Motor neuron (in vitro differentiated cells): Measurements from ENCODE around the gene CAMKMT. TPM values are rescaled to one million over a fixed set of nuclear protein-coding genes. Genes with fewer than 3 reads are reported as not detected.

ENCODE experiments used
- ATAC-seq, 8 experiments: fragments of 200-7000 bp; cut with Tn5 transposase; replicated peaks in 6 of 8; 2 replicates each; pipeline ENCODE4 v1.8.0; 2021; ENCODE audit warnings: mild to moderate bottlenecking in 8 of 8, moderate library complexity in 8 of 8
- H3K27ac ChIP-seq, 2 donors: fragments of 250-450 bp; sonication (Bioruptor Pico); 2 replicates each; pipeline ENCODE4 v1.9.0; 2021; ENCODE audit warnings: antibody characterized with exemption in 2 of 2, mild to moderate bottlenecking in 2 of 2, moderate library complexity in 1 of 2
- H3K4me1 ChIP-seq, 2 donors: fragments of 250-450 bp; sonication (Bioruptor Pico); replicated peaks in 1 of 2; 2 replicates each; pipeline ENCODE4 v1.6.1; 2021; ENCODE audit warnings: antibody characterized with exemption in 2 of 2, mild to moderate bottlenecking in 2 of 2, moderate library complexity in 1 of 2
- H3K4me3 ChIP-seq, 5 donors: fragments of 250-450 bp; sonication (Bioruptor Pico); 2 replicates each; pipeline ENCODE4 v1.9.0; 2021; ENCODE audit warnings: antibody characterized with exemption in 5 of 5, mild to moderate bottlenecking in 5 of 5, moderate library complexity in 4 of 5
- WGBS, 10 experiments: fragments of 450-650 bp; shearing (Covaris generic); methylation state at CpG; one replicate each; pipeline ENCODE4 v1.0.0; 2022; 5-methylcytosine and 5-hydroxymethylcytosine counted together
- in situ Hi-C, 9 experiments: fragments of 400-800 bp; cut with MboI; loops; one replicate each; pipeline ENCODE4 v1.15.0; 2021; ENCODE audit warnings: low sequenced_read_pairs in 9 of 9, low pct_unique_long_range_greater_than_20kb in 2 of 9; ENCODE audit not compliant: unreplicated experiment in 9 of 9
- total RNA-seq, 8 experiments: library from RNA; unstranded; fragments of 300-600 nt; gene quantifications; 2 replicates each; pipeline versions ENCODE4 v1.2.3 to v1.2.4, GENCODE V29; 2022

The CAMKMT gene
- total RNA-seq, 8 experiments from 2014 or later: 3.6 to 15.7 (median 6.1) TPM

GRCh38 chr2:44535376-44535775 is 173.6 kb downstream of the CAMKMT start:
- H3K4me3 ChIP-seq: no peak overlapping the region
- no peak overlapping the region for H3K27ac ChIP-seq
- in situ Hi-C loops: no loop called here
- WGBS, 10 experiments: 0 to 78% (median 32%) methylated on average over 1 of the region's 1 CpG; no CpG with 5 or more reads in 4 of the 10 experiments
- ATAC-seq: peak in 2 of 8 experiments; percentile 40 to 58
- peaks cover 0 to 11% of the 10 kb centered on the region in 2 donors for H3K4me1 ChIP-seq

GRCh38 chr2:44537264-44537663 is 175.5 kb downstream of the CAMKMT start:
- H3K27ac ChIP-seq: no peak overlapping the region
- no peak for ATAC-seq
- H3K4me3 ChIP-seq: no peak overlapping the region
- no peaks in the 10 kb centered on the region for H3K4me1 ChIP-seq
- in situ Hi-C loops: no loop called here
- 50 to 100% (median 93%) methylated on average over 1 to 2 of the region's 2 CpGs; no CpG with 5 or more reads in 2 of the 10 experiments for WGBS, 10 experiments

GRCh38 chr2:44542520-44542919 is 180.8 kb downstream of the CAMKMT start:
- no peak overlapping the region for H3K27ac ChIP-seq
- ATAC-seq: no peak
- 33 to 100% (median 100%) methylated on average over 1 to 2 of the region's 2 CpGs; no CpG with 5 or more reads in 3 of the 10 experiments for WGBS, 10 experiments
- in situ Hi-C loops: no loop called here
- no peak overlapping the region for H3K4me3 ChIP-seq
- H3K4me1 ChIP-seq: peaks cover 8 to 33% of the 10 kb centered on the region in 2 donors

- H3K27ac ChIP-seq: no peak overlapping the region
- 29 to 89% (median 55%) methylated on average over 1 to 2 of the region's 2 CpGs for WGBS, 10 experiments
- H3K4me3 ChIP-seq: no peak overlapping the region
- in situ Hi-C loops: no loop called here
- H3K4me1 ChIP-seq: peaks cover 8 to 33% of the 10 kb centered on the region in 2 donors
- peak in 4 of 8 experiments; percentile 30 to 62 (median 47) for ATAC-seq
Measured at GRCh38 chr2:44543773-44544725, 182.3 kb downstream of the CAMKMT start.

- peak in 3 of 8 experiments; percentile 64 to 79 (median 69) for ATAC-seq
- Histone ChIP-seq H3K27ac (no peak overlapping the region), H3K4me3 (no peak overlapping the region), H3K4me1 (peaks cover 8 to 33% of the 10 kb centered on the region in 2 donors)
- in situ Hi-C loops: no loop called here
- whole genome bisulfite sequencing, 10 experiments: 25 to 100% (median 73%) methylated on average over 1 to 2 of the region's 2 CpGs; no CpG with 5 or more reads in 1 of the 10 experiments
Measured at GRCh38 chr2:44545005-44545404, 183.3 kb downstream of the CAMKMT start.

GRCh38 chr2:44546459-44547127 is 184.8 kb downstream of the CAMKMT start:
- in situ Hi-C loops: no loop called here
- Histone ChIP-seq H3K4me3 (no peak overlapping the region), H3K4me1 (peaks cover 8 to 33% of the 10 kb centered on the region in 2 donors), H3K27ac (no peak overlapping the region)
- ATAC-seq: peak in 7 of 8 experiments; percentile 19 to 95 (median 89)
- WGBS, 10 experiments: 14 to 47% (median 34%) methylated on average over 1 to 2 of the region's 2 CpGs; no CpG with 5 or more reads in 3 of the 10 experiments

- Histone ChIP-seq H3K27ac (no peak overlapping the region), H3K4me1 (peaks cover 8 to 33% of the 10 kb centered on the region in 2 donors), H3K4me3 (no peak overlapping the region)
- no peak for ATAC-seq
- in situ Hi-C loops: no loop called here
- WGBS, 10 experiments: 54 to 100% (median 72%) methylated on average over 1 to 2 of the region's 2 CpGs; no CpG with 5 or more reads in 2 of the 10 experiments
Measured at GRCh38 chr2:44547718-44548117, 186.0 kb downstream of the CAMKMT start.

GRCh38 chr2:44548221-44549098 is 186.7 kb downstream of the CAMKMT start:
- in situ Hi-C loops: no loop called here
- WGBS, 10 experiments: 60 to 100% (median 87%) methylated on average over 1 to 7 of the region's 8 CpGs
- no peak for ATAC-seq
- Histone ChIP-seq H3K27ac (no peak overlapping the region), H3K4me3 (no peak overlapping the region), H3K4me1 (peaks cover 8 to 33% of the 10 kb centered on the region in 2 donors)

GRCh38 chr2:44549099-44549471 is 187.3 kb downstream of the CAMKMT start:
- peak in 2 of 8 experiments; percentile 50 to 57 for ATAC-seq
- H3K4me3 ChIP-seq: no peak overlapping the region
- H3K4me1 ChIP-seq: peaks cover 8 to 30% of the 10 kb centered on the region in 2 donors
- WGBS, 10 experiments: 13 to 100% (median 58%) methylated on average over 1 of the region's 1 CpG; no CpG with 5 or more reads in 4 of the 10 experiments
- no peak overlapping the region for H3K27ac ChIP-seq
- in situ Hi-C loops: no loop called here

- in situ Hi-C loops: no loop called here
- WGBS, 10 experiments: 20 to 96% (median 67%) methylated on average over 1 to 4 of the region's 4 CpGs; no CpG with 5 or more reads in 1 of the 10 experiments
Measured at GRCh38 chr2:44549856-44550255, 188.1 kb downstream of the CAMKMT start.

GRCh38 chr2:44550561-44550960 is 188.8 kb downstream of the CAMKMT start:
- no peak overlapping the region for H3K27ac ChIP-seq
- peaks cover 0 to 17% of the 10 kb centered on the region in 2 donors for H3K4me1 ChIP-seq
- WGBS, 10 experiments: 80 to 100% (median 98%) methylated on average over 1 to 2 of the region's 2 CpGs; no CpG with 5 or more reads in 2 of the 10 experiments
- no peak overlapping the region for H3K4me3 ChIP-seq
- ATAC-seq: no peak
- in situ Hi-C loops: no loop called here

More at GRCh38 chr2:44549856-44550255, 188.1 kb downstream of the CAMKMT start:
- H3K27ac ChIP-seq: no peak overlapping the region
- H3K4me1 ChIP-seq: peaks cover 3 to 23% of the 10 kb centered on the region in 2 donors
- ATAC-seq: peak in 3 of 8 experiments; percentile 13 to 53 (median 40)
- H3K4me3 ChIP-seq: no peak overlapping the region

- 67 to 100% (median 100%) methylated on average over 1 of the region's 1 CpG; no CpG with 5 or more reads in 3 of the 10 experiments for WGBS, 10 experiments
- Histone ChIP-seq H3K4me1 (peaks cover 0 to 8% of the 10 kb centered on the region in 2 donors), H3K27ac (no peak overlapping the region), H3K4me3 (no peak overlapping the region)
- in situ Hi-C loops: no loop called here
- ATAC-seq: no peak
Measured at GRCh38 chr2:44551497-44551896, 189.8 kb downstream of the CAMKMT start.
